ENCODE measurements around the gene SLC35F1. TPM values are rescaled to one million over a fixed set of nuclear protein-coding genes. Genes with fewer than 3 reads are reported as not detected.

SLC35F1 gene
- total and polyA plus RNA-seq, 2 experiments from 2014 or later: not detected

DNA sequence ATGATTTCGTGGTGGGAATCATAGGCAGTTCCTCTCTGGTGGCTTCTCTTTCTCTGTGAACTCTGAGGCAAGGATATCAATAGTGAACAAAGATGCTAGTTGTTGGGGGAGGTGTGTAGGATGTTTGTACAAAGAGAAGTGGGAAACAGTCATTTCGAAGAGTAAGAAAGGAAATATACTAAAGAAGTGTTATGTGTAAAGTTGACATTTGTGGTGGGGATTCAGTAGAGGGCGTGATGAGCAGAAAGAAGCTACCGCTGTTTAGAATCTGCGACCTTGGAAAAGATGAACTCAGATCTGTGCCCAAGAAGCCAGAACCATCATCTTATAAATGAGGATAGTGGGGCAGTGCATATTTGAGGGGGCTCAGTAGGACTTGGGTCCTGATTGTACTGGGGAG lies 11.4 kb downstream of the SLC35F1 start:
- Histone ChIP-seq H2AFZ (no peak overlapping the region), H3K4me3 (no peak overlapping the region), H3K9me3 (ENCODE audit: low read depth) (no peaks in the 10 kb centered on the region), H3K9me2 (ENCODE audit: insufficient read depth) (no peaks in the 10 kb centered on the region), H3K4me1 (ENCODE audit: insufficient read depth) (peaks cover 4% of the 10 kb centered on the region; the same call in 1 of the 2 replicates), H3K4me2 (ENCODE audit: unreplicated experiment) (no peak overlapping the region), H3K79me2 (ENCODE audit: insufficient read depth) (no peaks in the 10 kb centered on the region), H3F3A (ENCODE audit: insufficient read depth) (no peaks in the 10 kb centered on the region), H3K27ac (no peak overlapping the region), H4K20me1 (ENCODE audit: insufficient read depth) (no peaks in the 10 kb centered on the region), H3K36me3 (ENCODE audit: low read depth) (no peaks in the 10 kb centered on the region), H3K9ac (no peak overlapping the region), H3K27me3 (replicated peaks; ENCODE audit: insufficient read depth) (peaks cover 6% of the 10 kb centered on the region; the same call in 1 of the 2 replicates)
- no peak for TF ChIP-seq EZH2 (IDR thresholded peaks at IDR 0.05; ENCODE audit: insufficient read depth, poor library complexity, severe bottlenecking)
- TF ChIP-seq EZH2phosphoT487 (IDR thresholded peaks at IDR 0.05; ENCODE audit: insufficient read depth, low read depth): no peak
- in situ Hi-C loops (cut with MboI): no loop called here
- 46 to 49% methylated on average over 5 of the region's 5 CpGs for WGBS, 2 experiments (ENCODE audit: low coverage in 1 of 2, low lambda C conversion rate in 2 of 2, missing lambda C conversion rate in 2 of 2)
- DNase-seq: no peak

DNA sequence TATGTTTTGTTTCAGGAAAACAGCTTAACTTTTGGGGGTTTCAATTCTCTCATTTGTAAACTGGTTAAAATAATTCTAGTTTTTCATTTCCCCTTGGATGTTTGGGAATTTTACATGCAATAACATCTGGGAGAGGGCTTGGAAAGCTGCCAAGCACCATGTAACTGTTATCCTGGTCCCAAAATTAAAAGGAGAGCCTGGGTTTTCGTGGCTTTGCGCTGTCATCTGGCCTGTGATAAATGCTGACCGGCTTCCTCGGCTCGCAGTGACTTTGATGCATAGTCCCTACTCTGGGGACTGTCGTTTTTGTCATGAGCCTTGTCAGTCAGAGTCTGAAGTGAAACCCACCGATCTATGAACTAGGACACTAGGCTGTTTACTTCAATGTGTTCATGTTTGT lies 12.2 kb downstream of the SLC35F1 start:
- H3K36me3 ChIP-seq (ENCODE audit: low read depth): no peaks in the 10 kb centered on the region
- peaks cover 4% of the 10 kb centered on the region; the same call in 1 of the 2 replicates for H3K4me1 ChIP-seq (ENCODE audit: insufficient read depth)
- peak; percentile 9 for DNase-seq
- no peak overlapping the region for H3K4me3 ChIP-seq
- H3K79me2 ChIP-seq (ENCODE audit: insufficient read depth): no peaks in the 10 kb centered on the region
- WGBS, 2 experiments (ENCODE audit: low coverage in 1 of 2, low lambda C conversion rate in 2 of 2, missing lambda C conversion rate in 2 of 2): 7 to 9% methylated on average over 7 of the region's 7 CpGs
- TF ChIP-seq EZH2 (IDR thresholded peaks at IDR 0.05; ENCODE audit: insufficient read depth, poor library complexity, severe bottlenecking) (no peak), EZH2phosphoT487 (IDR thresholded peaks at IDR 0.05; ENCODE audit: insufficient read depth, low read depth) (no peak)
- no peak overlapping the region for H3K9ac ChIP-seq
- no peak overlapping the region for H3K4me2 ChIP-seq (ENCODE audit: unreplicated experiment)
- H3F3A ChIP-seq (ENCODE audit: insufficient read depth): no peaks in the 10 kb centered on the region
- no peak overlapping the region for H2AFZ ChIP-seq
- no peaks in the 10 kb centered on the region for H3K9me2 ChIP-seq (ENCODE audit: insufficient read depth)
- in situ Hi-C loops (cut with MboI): no loop called here
- H3K27ac ChIP-seq: no peak overlapping the region
- no peaks in the 10 kb centered on the region for H3K9me3 ChIP-seq (ENCODE audit: low read depth)
- no peaks in the 10 kb centered on the region for H4K20me1 ChIP-seq (ENCODE audit: insufficient read depth)
- peaks cover 6% of the 10 kb centered on the region; the same call in 1 of the 2 replicates for H3K27me3 ChIP-seq (replicated peaks; ENCODE audit: insufficient read depth)

DNA sequence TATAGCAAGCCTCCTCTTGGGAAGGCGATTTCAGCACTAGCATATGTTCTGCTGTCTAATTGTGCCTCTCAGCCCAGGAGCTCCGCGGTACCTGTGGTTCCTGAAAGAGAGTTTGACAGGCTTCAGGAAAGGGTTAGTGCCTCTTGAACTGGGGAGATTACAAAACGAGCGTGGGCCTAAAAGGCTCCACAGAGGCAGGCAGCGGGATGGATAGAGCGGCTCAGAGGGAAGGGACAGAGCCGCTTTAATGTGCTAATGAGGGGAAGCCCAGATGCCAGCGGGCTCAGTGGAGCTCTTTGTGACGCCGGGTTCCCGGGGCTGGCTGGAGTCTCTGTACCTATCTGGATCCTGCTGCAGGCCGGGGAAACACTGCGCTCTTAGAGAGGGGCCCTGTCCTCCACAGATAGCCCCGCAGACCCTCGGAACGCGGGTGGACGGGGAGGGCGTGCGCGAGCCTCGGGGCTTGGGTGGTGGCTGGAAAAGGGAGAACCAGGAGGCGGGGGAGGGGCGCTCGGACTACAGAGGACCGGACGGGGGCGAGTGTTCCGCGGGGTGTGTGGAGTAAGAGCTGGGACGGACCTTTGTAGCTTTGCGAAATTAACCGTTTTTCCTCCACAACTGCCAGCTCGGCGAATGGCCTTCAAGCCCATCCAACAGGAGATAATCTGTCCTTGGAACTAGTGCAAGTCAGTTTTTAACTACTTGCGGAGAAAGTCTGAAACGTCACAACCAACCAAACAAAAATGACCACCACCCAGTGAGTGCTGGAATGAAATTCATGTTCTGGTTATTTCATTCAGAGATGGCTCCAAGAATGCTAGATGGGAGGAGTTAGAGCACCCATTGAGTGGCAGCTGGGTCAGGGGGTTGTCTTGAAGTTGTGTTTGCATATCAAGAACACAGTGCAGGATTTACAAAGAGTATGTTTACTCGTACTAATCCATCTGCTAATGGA lies 13.0 kb downstream of the SLC35F1 start:
- Histone ChIP-seq H2AFZ (peak overlapping the region; percentile 44; the same call in 1 of the 2 replicates), H3K27ac (no peak overlapping the region)

DNA sequence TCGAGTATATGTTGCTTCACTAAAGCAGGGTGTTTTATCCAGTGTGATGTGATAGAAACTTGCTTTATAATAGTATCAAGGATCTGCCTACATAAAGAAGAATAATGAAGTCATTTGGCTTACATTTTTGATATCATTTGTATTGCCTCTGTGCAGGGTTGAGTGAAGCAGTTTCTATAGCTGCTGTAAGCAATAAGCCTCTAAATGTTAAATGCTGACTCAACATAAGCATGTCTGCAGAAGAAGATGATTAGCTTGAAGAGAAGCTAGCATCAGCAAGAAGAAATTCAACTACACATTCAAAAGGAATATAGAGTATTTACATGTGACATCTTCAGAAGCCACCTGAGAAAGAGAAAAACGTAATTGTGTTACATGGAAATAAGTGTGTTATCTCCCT lies 17.6 kb downstream of the SLC35F1 start:
- DNase-seq: no peak
- Histone ChIP-seq H3K9ac (no peak overlapping the region), H3K27me3 (replicated peaks; ENCODE audit: insufficient read depth) (peaks cover 6% of the 10 kb centered on the region; the same call in 1 of the 2 replicates), H3F3A (ENCODE audit: insufficient read depth) (no peaks in the 10 kb centered on the region), H3K36me3 (ENCODE audit: low read depth) (no peaks in the 10 kb centered on the region), H3K4me3 (no peak overlapping the region), H3K9me2 (ENCODE audit: insufficient read depth) (no peaks in the 10 kb centered on the region), H4K20me1 (ENCODE audit: insufficient read depth) (no peaks in the 10 kb centered on the region), H2AFZ (no peak overlapping the region), H3K79me2 (ENCODE audit: insufficient read depth) (no peaks in the 10 kb centered on the region), H3K4me2 (ENCODE audit: unreplicated experiment) (no peak overlapping the region), H3K9me3 (ENCODE audit: low read depth) (no peaks in the 10 kb centered on the region), H3K27ac (no peak overlapping the region), H3K4me1 (ENCODE audit: insufficient read depth) (peaks cover 3% of the 10 kb centered on the region; the same call in 1 of the 2 replicates)
- TF ChIP-seq EZH2 (IDR thresholded peaks at IDR 0.05; ENCODE audit: insufficient read depth, poor library complexity, severe bottlenecking): no peak
- TF ChIP-seq EZH2phosphoT487 (IDR thresholded peaks at IDR 0.05; ENCODE audit: insufficient read depth, low read depth): no peak
- WGBS, 2 experiments (ENCODE audit: low coverage in 1 of 2, low lambda C conversion rate in 2 of 2, missing lambda C conversion rate in 2 of 2): 19 to 30% methylated on average over 2 of the region's 2 CpGs
- in situ Hi-C loops (cut with MboI): no loop called here

More for the DNA sequence above, 13.0 kb downstream of the SLC35F1 start:
- Histone ChIP-seq H3K4me3 (no peak overlapping the region), H3K79me2 (ENCODE audit: insufficient read depth) (no peaks in the 10 kb centered on the region), H3K9me2 (ENCODE audit: insufficient read depth) (no peaks in the 10 kb centered on the region), H3F3A (ENCODE audit: insufficient read depth) (no peaks in the 10 kb centered on the region), H3K27me3 (replicated peaks; ENCODE audit: insufficient read depth) (peaks cover 6% of the 10 kb centered on the region; the same call in 1 of the 2 replicates), H3K9ac (no peak overlapping the region), H3K4me2 (ENCODE audit: unreplicated experiment) (peak overlapping the region; percentile 61), H3K36me3 (ENCODE audit: low read depth) (no peaks in the 10 kb centered on the region), H3K4me1 (ENCODE audit: insufficient read depth) (peaks cover 4% of the 10 kb centered on the region; the same call in 1 of the 2 replicates), H4K20me1 (ENCODE audit: insufficient read depth) (no peaks in the 10 kb centered on the region), H3K9me3 (ENCODE audit: low read depth) (no peaks in the 10 kb centered on the region)
- DNase-seq: peak; percentile 6
- 2 to 8% methylated on average over 24 to 39 of the region's 39 CpGs for WGBS, 2 experiments (ENCODE audit: low coverage in 1 of 2, low lambda C conversion rate in 2 of 2, missing lambda C conversion rate in 2 of 2)
- TF ChIP-seq EZH2 (IDR thresholded peaks at IDR 0.05; ENCODE audit: insufficient read depth, poor library complexity, severe bottlenecking): no peak
- TF ChIP-seq EZH2phosphoT487 (IDR thresholded peaks at IDR 0.05; ENCODE audit: insufficient read depth, low read depth): no peak
- in situ Hi-C loops (cut with MboI): no loop called here
